ENCODE results near the gene SLIT3. TPM values are rescaled to one million over a fixed set of nuclear protein-coding genes. Genes with fewer than 3 reads are reported as not detected.

The SLIT3 gene
- total and polyA plus RNA-seq, 2 experiments from 2014 or later = 0.59 to 0.71 TPM

DNA sequence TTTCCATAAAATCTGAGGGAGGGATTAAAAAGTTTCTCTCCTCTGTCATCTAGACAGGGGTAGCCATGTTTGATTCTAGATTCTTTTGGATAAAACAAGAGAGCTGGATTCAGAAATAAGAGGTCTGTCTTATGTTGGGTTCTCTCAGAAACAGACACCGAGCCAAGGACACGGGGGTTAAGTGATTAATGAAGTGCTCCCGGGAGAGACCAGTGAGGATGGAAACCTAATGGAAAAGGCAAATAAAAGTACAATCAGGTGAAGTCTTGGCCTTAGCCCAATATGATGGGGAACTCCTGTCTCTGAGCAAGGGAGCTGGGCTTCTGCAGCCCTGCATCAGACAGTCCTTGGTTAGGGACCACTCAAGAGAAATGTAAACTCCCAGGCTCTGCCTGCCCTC lies 413.0 kb downstream of the SLIT3 start (continued):
- TF ChIP-seq, protein P1, sequence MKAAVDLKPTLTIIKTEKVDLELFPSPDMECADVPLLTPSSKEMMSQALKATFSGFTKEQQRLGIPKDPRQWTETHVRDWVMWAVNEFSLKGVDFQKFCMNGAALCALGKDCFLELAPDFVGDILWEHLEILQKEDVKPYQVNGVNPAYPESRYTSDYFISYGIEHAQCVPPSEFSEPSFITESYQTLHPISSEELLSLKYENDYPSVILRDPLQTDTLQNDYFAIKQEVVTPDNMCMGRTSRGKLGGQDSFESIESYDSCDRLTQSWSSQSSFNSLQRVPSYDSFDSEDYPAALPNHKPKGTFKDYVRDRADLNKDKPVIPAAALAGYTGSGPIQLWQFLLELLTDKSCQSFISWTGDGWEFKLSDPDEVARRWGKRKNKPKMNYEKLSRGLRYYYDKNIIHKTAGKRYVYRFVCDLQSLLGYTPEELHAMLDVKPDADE (IDR thresholded peaks at IDR 0.05) = no peak

- DNase-seq (ENCODE audit: low spot score) = no peak
- TF ChIP-seq ZNF331 (CRISPR knock-in tag; IDR thresholded peaks at IDR 0.05; ENCODE audit: low read depth) (no peak), POLR2AphosphoS5 (IDR thresholded peaks at IDR 0.05; ENCODE audit: low read depth) (no peak), NANOG (IDR thresholded peaks at IDR 0.05; ENCODE audit: borderline replicate concordance) (no peak), EZH2 (IDR thresholded peaks at IDR 0.05; ENCODE audit: low read depth, unreplicated experiment) (no peak)
- Histone ChIP-seq H3K27me3 (ENCODE audit: insufficient read depth) (no peaks in the 10 kb centered on the region), H3K4me3 (no peak overlapping the region), H3K27ac (ENCODE audit: low read depth) (no peak overlapping the region), H3K4me2 (no peak overlapping the region), H4K20me1 (replicated peaks; ENCODE audit: insufficient read depth) (no peaks in the 10 kb centered on the region), H3K79me2 (replicated peaks; ENCODE audit: insufficient read depth) (no peaks in the 10 kb centered on the region), H2AFZ (no peak overlapping the region), H3K36me3 (ENCODE audit: insufficient read depth) (no peaks in the 10 kb centered on the region), H3F3A (replicated peaks; ENCODE audit: low read depth) (no peaks in the 10 kb centered on the region), H3K4me1 (ENCODE audit: insufficient read depth) (peaks cover 11% of the 10 kb centered on the region), H3K9me2 (ENCODE audit: insufficient read depth) (no peaks in the 10 kb centered on the region)
- H3K27me3 Mint-ChIP-seq (ENCODE audit: insufficient read depth, low read depth, poor library complexity) = no peaks in the 10 kb centered on the region
- H3K9me3 Mint-ChIP-seq = no peaks in the 10 kb centered on the region; the same call in 2 of the 3 replicates
- no peak for ATAC-seq
- H3K4me3 Mint-ChIP-seq = no peak overlapping the region
- no peaks in the 10 kb centered on the region for H3K36me3 Mint-ChIP-seq (ENCODE audit: low read depth)
- peaks cover 19% of the 10 kb centered on the region; the same call in 2 of the 3 replicates for H3K4me1 Mint-ChIP-seq
- no peak overlapping the region for H3K27ac Mint-ChIP-seq
Measured at GRCh38 chr5:168886157-168886556, 414.8 kb downstream of the SLIT3 start.

DNA sequence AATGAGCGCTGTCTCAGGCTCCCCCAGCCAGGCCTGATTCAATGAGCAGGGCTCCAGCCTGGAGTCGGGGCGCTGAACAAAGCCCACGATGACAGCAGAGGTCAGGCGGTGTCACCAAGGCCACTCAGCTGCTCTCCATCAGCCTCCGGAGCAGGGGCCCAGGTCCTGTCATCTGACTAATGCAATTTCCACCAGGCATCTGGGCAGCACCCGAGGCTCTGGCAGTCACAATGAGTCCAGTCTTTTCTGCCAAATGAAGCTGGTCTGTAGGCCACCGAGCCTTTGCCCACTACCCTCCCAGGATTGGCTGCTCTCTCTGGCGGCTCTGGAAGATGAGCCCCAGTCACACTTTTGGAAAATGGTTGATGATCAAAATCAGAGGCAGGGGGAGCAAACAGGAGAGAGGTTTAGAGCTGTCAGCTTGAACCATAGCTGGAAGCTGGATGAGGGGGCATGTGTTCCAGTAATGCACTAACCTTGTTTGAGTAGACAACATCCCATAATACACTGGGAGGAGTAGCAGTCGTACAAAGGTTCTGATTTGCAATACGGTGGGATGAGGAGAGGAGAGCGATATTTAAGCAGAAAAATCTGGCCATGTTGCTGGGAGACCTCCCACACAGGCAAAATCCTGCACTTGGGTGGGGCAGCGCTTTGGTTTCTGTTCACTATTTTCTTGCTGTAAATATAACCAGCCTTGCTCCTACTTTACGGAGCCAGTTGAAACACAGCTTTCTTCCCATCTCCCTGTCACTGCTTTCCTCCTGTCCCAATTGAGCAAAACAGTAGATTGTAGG lies 415.4 kb downstream of the SLIT3 start:
- no peak overlapping the region for H3K4me2 ChIP-seq
- peaks cover 11% of the 10 kb centered on the region for H3K4me1 ChIP-seq (ENCODE audit: insufficient read depth)
- ATAC-seq (no peak), DNase-seq (ENCODE audit: low spot score) (no peak)
- H4K20me1 ChIP-seq (replicated peaks; ENCODE audit: insufficient read depth) = no peaks in the 10 kb centered on the region
- no peak overlapping the region for H3K27ac ChIP-seq (ENCODE audit: low read depth)
- H3K27me3 ChIP-seq (ENCODE audit: insufficient read depth) = no peaks in the 10 kb centered on the region
- H3K79me2 ChIP-seq (replicated peaks; ENCODE audit: insufficient read depth) = no peaks in the 10 kb centered on the region
- H3F3A ChIP-seq (replicated peaks; ENCODE audit: low read depth) = no peaks in the 10 kb centered on the region
- Mint-ChIP-seq H3K4me3 (no peak overlapping the region), H3K36me3 (ENCODE audit: low read depth) (no peaks in the 10 kb centered on the region), H3K4me1 (peaks cover 22% of the 10 kb centered on the region), H3K27me3 (ENCODE audit: insufficient read depth, low read depth, poor library complexity) (no peaks in the 10 kb centered on the region), H3K27ac (no peak overlapping the region), H3K9me3 (no peaks in the 10 kb centered on the region; the same call in 2 of the 3 replicates)
- H2AFZ ChIP-seq = no peak overlapping the region
- no peaks in the 10 kb centered on the region for H3K36me3 ChIP-seq (ENCODE audit: insufficient read depth)
- no peak for TF ChIP-seq POLR2AphosphoS5 (IDR thresholded peaks at IDR 0.05; ENCODE audit: low read depth)
- H3K9me2 ChIP-seq (ENCODE audit: insufficient read depth) = no peaks in the 10 kb centered on the region
- H3K4me3 ChIP-seq = no peak overlapping the region

- no peaks in the 10 kb centered on the region for H3K79me2 ChIP-seq (replicated peaks; ENCODE audit: insufficient read depth)
- no peaks in the 10 kb centered on the region for H4K20me1 ChIP-seq (replicated peaks; ENCODE audit: insufficient read depth)
- 0 out of 2 replicates have a peak overlapping the region, but pooled peaks have one; percentile 66 for H2AFZ ChIP-seq
- Mint-ChIP-seq H3K27ac (no peak overlapping the region), H3K4me1 (peaks cover 31% of the 10 kb centered on the region), H3K9me3 (no peaks in the 10 kb centered on the region; the same call in 2 of the 3 replicates), H3K4me3 (no peak overlapping the region), H3K27me3 (ENCODE audit: insufficient read depth, low read depth, poor library complexity) (peaks cover 1% of the 10 kb centered on the region), H3K36me3 (ENCODE audit: low read depth) (no peaks in the 10 kb centered on the region)
- no peak overlapping the region for H3K27ac ChIP-seq (ENCODE audit: low read depth)
- H3F3A ChIP-seq (replicated peaks; ENCODE audit: low read depth) = no peaks in the 10 kb centered on the region
- no peak overlapping the region for H3K4me3 ChIP-seq
- H3K36me3 ChIP-seq (ENCODE audit: insufficient read depth) = no peaks in the 10 kb centered on the region
- no peak overlapping the region for H3K4me2 ChIP-seq
- H3K4me1 ChIP-seq (ENCODE audit: insufficient read depth) = peaks cover 11% of the 10 kb centered on the region
- DNase-seq (ENCODE audit: low spot score) (no peak), ATAC-seq (no peak)
- H3K27me3 ChIP-seq (ENCODE audit: insufficient read depth) = no peaks in the 10 kb centered on the region
- no peaks in the 10 kb centered on the region for H3K9me2 ChIP-seq (ENCODE audit: insufficient read depth)
- TF ChIP-seq ZNF462 (CRISPR knock-in tag; IDR thresholded peaks at IDR 0.05) (no peak), EZH2phosphoT487 (IDR thresholded peaks at IDR 0.05; ENCODE audit: unreplicated experiment) (no peak)
Measured at GRCh38 chr5:168883991-168884390, 416.9 kb downstream of the SLIT3 start.

Measured in GM23338 (cell line).